Measurements from ENCODE around the gene INPP4A.

Gene INPP4A

GRCh38 chr2:98539056-98539735 lies 94.5 kb downstream of the INPP4A start:
- DNase-seq (ENCODE audit: extremely low read depth, low read depth): no peak
- TF ChIP-seq, protein P1, sequence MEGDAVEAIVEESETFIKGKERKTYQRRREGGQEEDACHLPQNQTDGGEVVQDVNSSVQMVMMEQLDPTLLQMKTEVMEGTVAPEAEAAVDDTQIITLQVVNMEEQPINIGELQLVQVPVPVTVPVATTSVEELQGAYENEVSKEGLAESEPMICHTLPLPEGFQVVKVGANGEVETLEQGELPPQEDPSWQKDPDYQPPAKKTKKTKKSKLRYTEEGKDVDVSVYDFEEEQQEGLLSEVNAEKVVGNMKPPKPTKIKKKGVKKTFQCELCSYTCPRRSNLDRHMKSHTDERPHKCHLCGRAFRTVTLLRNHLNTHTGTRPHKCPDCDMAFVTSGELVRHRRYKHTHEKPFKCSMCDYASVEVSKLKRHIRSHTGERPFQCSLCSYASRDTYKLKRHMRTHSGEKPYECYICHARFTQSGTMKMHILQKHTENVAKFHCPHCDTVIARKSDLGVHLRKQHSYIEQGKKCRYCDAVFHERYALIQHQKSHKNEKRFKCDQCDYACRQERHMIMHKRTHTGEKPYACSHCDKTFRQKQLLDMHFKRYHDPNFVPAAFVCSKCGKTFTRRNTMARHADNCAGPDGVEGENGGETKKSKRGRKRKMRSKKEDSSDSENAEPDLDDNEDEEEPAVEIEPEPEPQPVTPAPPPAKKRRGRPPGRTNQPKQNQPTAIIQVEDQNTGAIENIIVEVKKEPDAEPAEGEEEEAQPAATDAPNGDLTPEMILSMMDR (IDR thresholded peaks at IDR 0.05; ENCODE audit: low read depth, low read length): no peak

DNA sequence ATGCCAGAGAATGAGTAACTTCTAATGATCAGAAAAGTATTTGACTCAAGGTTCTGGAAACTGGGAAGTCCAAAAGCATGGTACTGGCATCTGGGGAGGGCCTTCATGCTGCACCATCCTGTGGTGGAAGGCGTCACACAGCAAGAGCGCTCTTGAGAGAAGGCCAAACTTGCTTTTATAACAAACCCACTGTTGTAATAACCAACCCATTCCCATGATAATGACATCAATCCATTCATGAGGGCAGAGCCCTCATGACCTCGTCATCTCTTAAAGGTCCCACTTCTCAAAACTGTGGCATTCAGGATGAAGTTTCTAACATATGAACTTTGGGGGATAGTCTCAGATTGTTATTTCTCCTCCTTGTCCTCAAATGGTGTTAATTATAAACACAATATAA lies 95.9 kb downstream of the INPP4A start:
- no peak for DNase-seq (ENCODE audit: extremely low read depth, low read depth)
- TF ChIP-seq, protein P1 (IDR thresholded peaks at IDR 0.05; ENCODE audit: low read depth, low read length): no peak

DNA sequence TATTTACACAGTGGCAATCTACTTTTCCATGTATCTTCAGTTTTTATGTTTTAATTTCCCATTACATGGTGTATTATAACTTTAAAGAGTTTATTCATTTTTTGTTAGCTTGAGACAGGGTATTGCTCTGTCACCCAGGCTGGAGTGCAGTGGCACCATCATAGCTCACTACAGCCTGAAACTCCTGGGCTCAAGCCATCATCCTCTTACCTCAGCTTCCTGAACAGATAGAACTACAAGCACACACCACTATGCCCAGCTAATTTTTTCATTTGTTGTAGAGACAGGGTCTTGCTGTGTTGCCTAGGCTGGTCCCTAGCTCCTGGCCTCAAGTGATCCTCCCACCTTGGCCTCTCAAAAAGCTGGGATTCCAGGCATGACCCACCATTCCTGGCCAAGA lies 96.8 kb downstream of the INPP4A start:
- TF ChIP-seq, protein P1 (IDR thresholded peaks at IDR 0.05; ENCODE audit: low read depth, low read length): no peak
- no peak for DNase-seq (ENCODE audit: extremely low read depth, low read depth)

DNA sequence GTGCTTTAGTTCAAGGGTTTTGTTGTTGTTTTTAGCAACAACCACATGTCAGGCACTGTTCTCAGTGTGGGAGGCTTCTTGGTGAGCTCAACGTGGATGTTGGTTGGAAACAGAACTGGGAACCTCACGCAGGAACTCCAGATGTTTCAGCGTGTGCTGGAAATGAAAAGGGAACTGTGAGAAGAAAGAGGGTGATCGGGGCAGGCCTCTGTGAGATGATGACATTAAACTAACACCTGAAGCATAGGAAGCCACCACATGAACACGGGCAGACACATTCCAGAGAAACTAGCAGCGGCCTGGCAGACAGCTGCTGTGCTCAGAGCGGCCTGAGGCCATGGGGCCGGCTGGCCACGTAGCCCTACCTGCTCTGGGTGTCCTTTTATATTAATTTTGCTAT lies 97.2 kb downstream of the INPP4A start:
- TF ChIP-seq, protein P1 (IDR thresholded peaks at IDR 0.05; ENCODE audit: low read depth, low read length): no peak

GRCh38 chr2:98543214-98543613 lies 98.6 kb downstream of the INPP4A start:
- DNase-seq (ENCODE audit: extremely low read depth, low read depth): no peak

More for the DNA sequence above, 97.2 kb downstream of the INPP4A start:
- DNase-seq (ENCODE audit: extremely low read depth, low read depth): no peak

DNA sequence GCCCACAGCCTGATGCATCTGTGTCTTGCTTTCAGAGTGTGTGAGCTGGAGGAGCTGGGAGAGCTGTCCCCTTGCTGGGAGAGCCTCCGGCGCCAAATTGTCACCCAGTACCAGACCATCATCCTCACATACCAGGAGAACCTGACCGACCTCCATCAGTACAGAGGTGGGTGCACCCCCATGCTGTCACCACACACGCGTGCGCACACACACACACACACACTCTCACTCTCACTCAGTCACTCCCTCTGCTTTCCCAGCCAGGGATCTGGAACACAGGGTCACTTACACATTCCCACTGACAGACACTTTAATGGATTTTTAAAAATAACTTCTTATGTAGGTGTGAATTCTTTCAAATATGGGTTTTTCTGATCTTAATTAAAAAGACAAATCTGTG lies 99.2 kb downstream of the INPP4A start:
- no peak for DNase-seq (ENCODE audit: extremely low read depth, low read depth)
- TF ChIP-seq, protein P1 (IDR thresholded peaks at IDR 0.05; ENCODE audit: low read depth, low read length): no peak

More at GRCh38 chr2:98543214-98543613, 98.6 kb downstream of the INPP4A start:
- TF ChIP-seq, protein P1 (IDR thresholded peaks at IDR 0.05; ENCODE audit: low read depth, low read length): no peak

DNA sequence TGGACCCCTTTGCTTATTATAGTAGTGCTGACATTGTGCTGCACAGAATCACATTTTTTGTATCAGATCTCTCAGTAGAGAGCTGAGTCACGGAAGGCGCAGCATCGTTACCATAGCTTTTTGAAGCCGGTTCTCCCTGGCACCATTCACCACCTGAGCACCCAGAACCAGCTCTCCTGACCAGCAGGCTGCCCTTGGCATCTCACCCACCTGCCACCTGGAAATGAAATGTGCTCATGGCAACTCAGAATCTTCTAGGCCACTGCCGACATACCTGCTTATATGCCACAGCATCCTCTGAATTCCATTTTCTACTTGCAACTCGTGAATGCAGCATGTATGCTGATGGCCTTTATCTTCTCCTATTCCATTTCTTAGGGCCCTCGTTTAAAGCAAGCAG lies 100.9 kb downstream of the INPP4A start:
- TF ChIP-seq, protein P1 (IDR thresholded peaks at IDR 0.05; ENCODE audit: low read depth, low read length): no peak
- no peak for DNase-seq (ENCODE audit: extremely low read depth, low read depth)

Data from AG09319 (cell line).